OCI-LY1 (cell line): ENCODE data around the gene TMC5.

Experiments used
- CTCF ChIP-seq: fragments of 200-600 bp; sonication (generic), shearing (Covaris generic); IDR thresholded peaks from 2 replicates; pipeline ENCODE4 v1.5.1; 2017; ENCODE audit warnings: mild to moderate bottlenecking, antibody characterized with exemption, low read length, moderate library complexity, mixed read lengths
- EZH2 ChIP-seq: fragments of 200-600 bp; sonication (generic), shearing (Covaris generic); IDR thresholded peaks from 2 replicates; pipeline ENCODE4 v1.8.0; 2017; ENCODE audit warnings: borderline replicate concordance, mixed run types, mild to moderate bottlenecking, antibody characterized with exemption, low read length, moderate library complexity, mixed read lengths

DNA sequence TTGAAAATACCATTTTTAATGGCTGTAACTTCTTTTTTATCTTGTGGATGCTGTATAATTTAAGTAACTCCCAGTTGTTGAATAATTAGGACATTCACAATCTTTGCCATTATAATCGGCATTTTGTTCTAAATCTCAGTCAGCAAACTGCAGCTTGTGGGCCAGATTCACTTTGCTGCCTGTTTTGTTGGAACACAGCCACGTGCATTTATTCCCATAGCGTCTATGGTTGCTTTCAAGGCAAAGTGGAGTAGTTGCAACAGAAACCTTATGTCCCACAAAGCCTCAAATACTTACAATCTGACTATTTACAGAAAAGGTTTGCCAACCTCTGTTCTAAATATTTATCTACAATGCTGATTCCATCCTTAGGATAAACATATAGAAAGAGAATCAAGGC is 39.2 kb upstream of the TMC5 start:
- TF ChIP-seq CTCF (no peak), EZH2 (no peak)
